Activated naive CD8-positive, alpha-beta T cell treated with anti-CD3 and anti-CD28 coated beads, Interleukin-2, amount 10 ng/mL, durations not matched to agents 7 days and 5 days (primary cell): Measurements from ENCODE around the gene SPATA9. TPM values are rescaled to one million over a fixed set of nuclear protein-coding genes. Genes with fewer than 3 reads are reported as not detected.
"Not testable (repeated sequence)": the region's sequence is repeated elsewhere in the genome, so short reads cannot be mapped to it uniquely, and the experiment has no call there.

Experiments
- ATAC-seq: fragments of 150-1000 bp; cut with Tn5 transposase; one replicate; pipeline ENCODE4 v1.10.0; 2021; ENCODE audit warnings: low read depth, moderate library complexity
- POLR2A ChIA-PET: fragments of 350-600 bp; sonication (Branson Sonifier 250); formaldehyde crosslinking; loops from one replicate; lab custom pipeline; 2021; ENCODE audit warnings: antibody characterized with exemption; lab: Charles Lee
- DNase-seq: peaks from one replicate; pipeline ENCODE4 v3.0.0; 2021
- H3K27ac Mint-ChIP-seq: one replicate; pipeline ENCODE4 v1.8.0; 2022; ENCODE audit warnings: mild to moderate bottlenecking, mixed read lengths
- H3K27me3 Mint-ChIP-seq: one replicate; pipeline ENCODE4 v1.8.0; 2022; ENCODE audit warnings: mild to moderate bottlenecking, moderate library complexity, mixed read lengths
- H3K36me3 Mint-ChIP-seq: one replicate; pipeline ENCODE4 v1.8.0; 2021; ENCODE audit warnings: mild to moderate bottlenecking, mixed read lengths
- H3K4me1 Mint-ChIP-seq: one replicate; pipeline ENCODE4 v1.8.0; 2021; ENCODE audit warnings: mixed read lengths
- H3K4me3 Mint-ChIP-seq: one replicate; pipeline ENCODE4 v1.8.0; 2022; ENCODE audit warnings: mild to moderate bottlenecking, moderate library complexity, mixed read lengths
- H3K9me3 Mint-ChIP-seq: one replicate; pipeline ENCODE4 v1.8.0; 2021; ENCODE audit warnings: mixed read lengths
- total RNA-seq, 2 experiments: library from RNA; stranded (reverse); gene quantifications; one replicate each; pipeline ENCODE4 v1.2.3, GENCODE V29; 2021

Gene SPATA9
- total RNA-seq, 2 experiments from 2014 or later: not detected

GRCh38 chr5:95725071-95725820 is 42.5 kb upstream of the SPATA9 start:
- no peak overlapping the region for H3K4me3 Mint-ChIP-seq
- ATAC-seq (no peak), DNase-seq (no peak)
- no peaks in the 10 kb centered on the region for H3K9me3 Mint-ChIP-seq
- peaks cover 20% of the 10 kb centered on the region for H3K4me1 Mint-ChIP-seq
- POLR2A ChIA-PET: no interaction called here
- H3K27ac Mint-ChIP-seq: no peak overlapping the region
- H3K36me3 Mint-ChIP-seq: peaks cover 2% of the 10 kb centered on the region
- peaks cover 19% of the 10 kb centered on the region for H3K27me3 Mint-ChIP-seq

GRCh38 chr5:95723632-95724369 is 41.0 kb upstream of the SPATA9 start:
- DNase-seq (no peak), ATAC-seq (no peak)
- Mint-ChIP-seq H3K9me3 (no peaks in the 10 kb centered on the region), H3K27ac (no peak overlapping the region), H3K36me3 (no peaks in the 10 kb centered on the region), H3K27me3 (peaks cover 10% of the 10 kb centered on the region), H3K4me1 (peaks cover 12% of the 10 kb centered on the region), H3K4me3 (no peak overlapping the region)
- POLR2A ChIA-PET: no interaction called here

- POLR2A ChIA-PET: no interaction called here
- Mint-ChIP-seq H3K9me3 (no peaks in the 10 kb centered on the region), H3K27me3 (peaks cover 8% of the 10 kb centered on the region), H3K4me1 (peaks cover 6% of the 10 kb centered on the region), H3K4me3 (no peak overlapping the region), H3K27ac (no peak overlapping the region), H3K36me3 (no peaks in the 10 kb centered on the region)
- no peak for DNase-seq
- no peak for ATAC-seq
Measured at GRCh38 chr5:95721582-95722295, 38.9 kb upstream of the SPATA9 start.

GRCh38 chr5:95720094-95720786 is 37.4 kb upstream of the SPATA9 start:
- POLR2A ChIA-PET: no interaction called here
- no peaks in the 10 kb centered on the region for H3K9me3 Mint-ChIP-seq

GRCh38 chr5:95718738-95719137 is 35.9 kb upstream of the SPATA9 start:
- no peak for ATAC-seq
- Mint-ChIP-seq H3K4me3 (no peak overlapping the region), H3K27ac (no peak overlapping the region), H3K27me3 (peaks cover 4% of the 10 kb centered on the region), H3K4me1 (peaks cover 8% of the 10 kb centered on the region), H3K36me3 (peaks cover 4% of the 10 kb centered on the region), H3K9me3 (peaks cover 2% of the 10 kb centered on the region)
- POLR2A ChIA-PET: no interaction called here
- DNase-seq: no peak

More at GRCh38 chr5:95720094-95720786, 37.4 kb upstream of the SPATA9 start:
- Mint-ChIP-seq H3K36me3 (no peaks in the 10 kb centered on the region), H3K27ac (no peak overlapping the region), H3K4me1 (peaks cover 8% of the 10 kb centered on the region), H3K4me3 (no peak overlapping the region), H3K27me3 (no peaks in the 10 kb centered on the region)
- ATAC-seq (no peak), DNase-seq (no peak)

- H3K9me3 Mint-ChIP-seq: peaks cover 2% of the 10 kb centered on the region
- POLR2A ChIA-PET: no interaction called here
Measured at GRCh38 chr5:95718203-95718602, 35.4 kb upstream of the SPATA9 start.

GRCh38 chr5:95717439-95717838 is 34.6 kb upstream of the SPATA9 start:
- ATAC-seq: no peak
- peaks cover 4% of the 10 kb centered on the region for H3K36me3 Mint-ChIP-seq
- peaks cover 2% of the 10 kb centered on the region for H3K9me3 Mint-ChIP-seq
- DNase-seq: no peak
- peaks cover 5% of the 10 kb centered on the region for H3K4me1 Mint-ChIP-seq
- no peak overlapping the region for H3K27ac Mint-ChIP-seq
- POLR2A ChIA-PET: interaction anchor here (0.6 kb wide), 1 partner anchor 34 kb away, joined by 4 read pairs; no protein-coding TSS in a partner anchor
- H3K27me3 Mint-ChIP-seq: peaks cover 4% of the 10 kb centered on the region
- H3K4me3 Mint-ChIP-seq: no peak overlapping the region

More at GRCh38 chr5:95718203-95718602, 35.4 kb upstream of the SPATA9 start:
- peak; percentile 84 for ATAC-seq
- Mint-ChIP-seq H3K27me3 (peaks cover 4% of the 10 kb centered on the region), H3K4me1 (peaks cover 5% of the 10 kb centered on the region), H3K4me3 (no peak overlapping the region), H3K27ac (no peak overlapping the region), H3K36me3 (peaks cover 4% of the 10 kb centered on the region)
- no peak for DNase-seq

- POLR2A ChIA-PET: no interaction called here
- no peak for DNase-seq
- peaks cover 5% of the 10 kb centered on the region for H3K4me1 Mint-ChIP-seq
- H3K4me3 Mint-ChIP-seq: no peak overlapping the region
- H3K36me3 Mint-ChIP-seq: peaks cover 4% of the 10 kb centered on the region
- no peak overlapping the region for H3K27ac Mint-ChIP-seq
- no peak for ATAC-seq
- H3K9me3 Mint-ChIP-seq: peaks cover 2% of the 10 kb centered on the region
- peaks cover 4% of the 10 kb centered on the region for H3K27me3 Mint-ChIP-seq
Measured at GRCh38 chr5:95715799-95716461, 33.1 kb upstream of the SPATA9 start.

GRCh38 chr5:95713960-95714710 is 31.3 kb upstream of the SPATA9 start:
- peaks cover 5% of the 10 kb centered on the region for H3K4me1 Mint-ChIP-seq
- H3K27ac Mint-ChIP-seq: no peak overlapping the region
- H3K36me3 Mint-ChIP-seq: peaks cover 4% of the 10 kb centered on the region
- peaks cover 4% of the 10 kb centered on the region for H3K27me3 Mint-ChIP-seq
- peaks cover 2% of the 10 kb centered on the region for H3K9me3 Mint-ChIP-seq
- ATAC-seq (no peak), DNase-seq (no peak)
- POLR2A ChIA-PET: no interaction called here
- H3K4me3 Mint-ChIP-seq: no peak overlapping the region

- DNase-seq, H3K4me3 Mint-ChIP-seq, ATAC-seq, POLR2A ChIA-PET, H3K36me3 Mint-ChIP-seq, H3K27me3 Mint-ChIP-seq, H3K9me3 Mint-ChIP-seq, H3K4me1 Mint-ChIP-seq, H3K27ac Mint-ChIP-seq: not testable (repeated sequence)
Measured at GRCh38 chr5:95713246-95713645, 30.5 kb upstream of the SPATA9 start.

GRCh38 chr5:95712347-95712958 is 29.7 kb upstream of the SPATA9 start:
- H3K27ac Mint-ChIP-seq: no peak overlapping the region
- peaks cover 5% of the 10 kb centered on the region for H3K4me1 Mint-ChIP-seq
- H3K9me3 Mint-ChIP-seq: peaks cover 2% of the 10 kb centered on the region
- POLR2A ChIA-PET: no interaction called here
- DNase-seq: no peak
- ATAC-seq: no peak
- peaks cover 4% of the 10 kb centered on the region for H3K27me3 Mint-ChIP-seq
- H3K4me3 Mint-ChIP-seq: no peak overlapping the region
- H3K36me3 Mint-ChIP-seq: peaks cover 4% of the 10 kb centered on the region
